ENCODE data around the gene UBE2J2.
"Not testable (repeated sequence)": the region's sequence is repeated elsewhere in the genome, so short reads cannot be mapped to it uniquely, and the experiment has no call there.

UBE2J2 gene

GRCh38 chr1:1250786-1251284, 22.8 kb downstream of the UBE2J2 start:
- no peak for TF ChIP-seq CTCF (IDR thresholded peaks at IDR 0.05; ENCODE audit: low read depth, low read length)
- H3K4me3 ChIP-seq (ENCODE audit: low read depth, low read length): no peak overlapping the region

- not testable (repeated sequence) for H3K4me3 ChIP-seq (ENCODE audit: low read depth, low read length)
Observed at GRCh38 chr1:1248009-1248913, 25.4 kb downstream of the UBE2J2 start.

- TF ChIP-seq CTCF (IDR thresholded peaks at IDR 0.05; ENCODE audit: low read depth, low read length): no peak
- no peak overlapping the region for H3K4me3 ChIP-seq (ENCODE audit: low read depth, low read length)
Observed at GRCh38 chr1:1247341-1247913, 26.2 kb downstream of the UBE2J2 start.

GRCh38 chr1:1246577-1247340, 26.9 kb downstream of the UBE2J2 start, which contains the start of gene C1QTNF12:
C1QTNF12 (minus strand) TSS chr1:1246722; CDS start chr1:1246690, 32 bp downstream.
- no peak within 1 kb of the TSS for H3K4me3 ChIP-seq (ENCODE audit: low read depth, low read length)
- TF ChIP-seq CTCF (IDR thresholded peaks at IDR 0.05; ENCODE audit: low read depth, low read length): no peak

GRCh38 chr1:1245817-1246576, 27.7 kb downstream of the UBE2J2 start:
- no peak for TF ChIP-seq CTCF (IDR thresholded peaks at IDR 0.05; ENCODE audit: low read depth, low read length)

GRCh38 chr1:1245178-1245816, 28.4 kb downstream of the UBE2J2 start:
- no peak for TF ChIP-seq CTCF (IDR thresholded peaks at IDR 0.05; ENCODE audit: low read depth, low read length)
- no peak overlapping the region for H3K4me3 ChIP-seq (ENCODE audit: low read depth, low read length)

More at GRCh38 chr1:1245817-1246576, 27.7 kb downstream of the UBE2J2 start:
- H3K4me3 ChIP-seq (ENCODE audit: low read depth, low read length): no peak overlapping the region

All from WI38 (cell line).